Astrocyte of the cerebellum (primary cell): ENCODE data around the gene SPTY2D1.
A peak's percentile ranks its signal among the peaks of the same experiment; 100 is the strongest.

Experiments
- DNase-seq: peaks from one replicate; pipeline ENCODE4 v3.0.0-alpha.2; 2011; ENCODE audit warnings: low read depth
- H3K4me3 ChIP-seq: 2 replicates; pipeline ENCODE4 v1.5.1; 2011; ENCODE audit warnings: mild to moderate bottlenecking, low read depth, low read length, moderate library complexity
- CTCF ChIP-seq: IDR thresholded peaks from 2 replicates; pipeline ENCODE4 v1.5.1; 2012; ENCODE audit warnings: low read length, low read depth, moderate library complexity, mild to moderate bottlenecking; ENCODE audit errors: missing control alignments
- in situ Hi-C: cut with HindIII; loops from 2 replicates; pipeline ENCODE4 v1.10.0; 2017; ENCODE audit warnings: low sequenced_read_pairs

Gene SPTY2D1

DNA sequence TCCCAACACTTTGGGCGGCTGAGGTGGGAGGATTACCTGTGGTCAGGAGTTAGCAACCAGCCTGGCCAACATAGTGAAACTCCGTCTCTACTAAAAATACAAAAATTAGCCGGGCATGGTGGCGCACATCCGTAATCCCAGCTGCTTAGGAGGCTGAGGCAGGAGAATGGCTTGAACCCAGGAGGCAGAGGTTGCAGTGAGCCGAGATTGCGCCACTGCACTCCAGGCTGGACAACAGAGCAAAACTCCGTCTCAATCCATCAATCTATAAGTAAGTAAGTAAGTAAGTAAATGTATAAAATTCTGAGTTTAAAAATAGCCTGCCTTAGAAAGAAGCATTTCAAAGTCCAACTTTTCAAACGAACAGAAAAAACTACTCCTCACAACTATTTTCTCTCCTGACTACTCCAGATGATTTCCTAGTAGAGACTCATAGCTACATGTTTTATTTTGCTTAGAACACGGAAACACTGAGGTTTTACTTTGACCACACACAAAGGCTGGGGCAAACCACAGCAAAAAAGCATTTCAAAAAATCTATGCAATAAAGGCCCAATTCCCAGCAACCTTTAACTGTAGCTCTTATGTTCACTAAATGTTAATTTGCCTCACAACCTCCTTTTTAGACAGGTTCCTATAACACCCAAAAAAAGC, 16.3 kb downstream of the SPTY2D1 start:
- peak; percentile 56 for DNase-seq

DNA sequence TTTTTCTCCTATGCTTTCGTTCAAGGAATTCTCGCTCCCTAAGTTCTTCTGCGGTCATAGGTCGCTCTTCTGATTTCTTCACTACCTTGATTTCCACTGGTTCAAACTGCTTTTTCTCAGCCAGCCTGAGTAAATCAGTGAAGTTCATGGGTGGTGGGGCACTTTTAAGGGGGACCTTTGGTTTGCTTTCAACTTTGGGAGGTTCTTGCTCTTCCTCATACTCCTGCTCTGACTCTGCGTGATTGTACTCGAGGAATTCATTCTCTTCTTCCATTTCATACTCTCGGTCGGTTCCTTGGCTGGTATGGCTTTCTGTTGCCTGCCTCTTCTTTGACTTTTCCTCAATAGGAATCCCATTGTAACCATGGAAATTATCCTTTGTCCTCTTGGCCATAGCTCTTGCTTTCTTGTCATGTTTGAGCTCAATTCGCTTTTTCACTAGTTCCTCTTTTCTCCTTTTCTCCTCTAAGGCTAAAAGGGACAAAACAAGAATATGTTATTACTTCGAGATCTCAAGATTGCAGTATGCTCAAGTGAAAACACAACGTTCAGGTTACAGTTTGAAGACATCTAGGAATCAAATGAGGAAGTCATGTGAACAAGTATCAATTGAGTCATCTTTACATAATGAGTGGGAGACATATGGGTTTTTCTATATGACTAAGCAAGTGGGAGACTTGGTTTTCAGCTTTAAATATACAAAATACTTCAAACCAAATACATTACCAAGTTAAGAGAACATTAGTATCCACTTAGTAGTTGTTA, 18.3 kb downstream of the SPTY2D1 start:
- DNase-seq: no peak
- in situ Hi-C loops: no loop called here
- TF ChIP-seq CTCF: no peak
- no peak overlapping the region for H3K4me3 ChIP-seq

More for the DNA sequence above, 16.3 kb downstream of the SPTY2D1 start:
- no peak overlapping the region for H3K4me3 ChIP-seq
- in situ Hi-C loops: no loop called here
- TF ChIP-seq CTCF: no peak

DNA sequence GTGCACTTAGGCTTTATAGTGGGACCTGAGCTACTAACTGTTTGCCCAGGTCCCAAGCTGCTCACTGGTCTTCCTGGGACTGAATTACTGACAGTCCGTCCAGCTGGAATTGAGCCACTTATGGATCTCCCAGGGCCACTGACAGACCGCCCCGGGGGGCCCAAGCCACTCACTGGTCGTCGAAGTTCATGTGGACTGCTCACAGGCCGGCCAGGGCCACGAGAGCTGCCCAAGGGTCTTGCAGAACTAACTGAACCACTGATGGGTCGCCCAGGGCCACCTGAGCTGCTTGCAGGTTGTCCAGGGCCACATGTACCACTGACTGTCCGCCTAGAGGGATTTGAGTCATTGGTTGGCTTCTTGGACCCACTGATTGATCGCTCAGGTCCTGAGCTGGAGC, 19.5 kb downstream of the SPTY2D1 start:
- TF ChIP-seq CTCF: no peak
- in situ Hi-C loops: no loop called here
- no peak for DNase-seq
- H3K4me3 ChIP-seq: no peak overlapping the region

GRCh38 chr11:18612394-18612793, 21.7 kb downstream of the SPTY2D1 start:
- in situ Hi-C loops: no loop called here
- TF ChIP-seq CTCF: no peak
- no peak for DNase-seq
- H3K4me3 ChIP-seq: no peak overlapping the region

DNA sequence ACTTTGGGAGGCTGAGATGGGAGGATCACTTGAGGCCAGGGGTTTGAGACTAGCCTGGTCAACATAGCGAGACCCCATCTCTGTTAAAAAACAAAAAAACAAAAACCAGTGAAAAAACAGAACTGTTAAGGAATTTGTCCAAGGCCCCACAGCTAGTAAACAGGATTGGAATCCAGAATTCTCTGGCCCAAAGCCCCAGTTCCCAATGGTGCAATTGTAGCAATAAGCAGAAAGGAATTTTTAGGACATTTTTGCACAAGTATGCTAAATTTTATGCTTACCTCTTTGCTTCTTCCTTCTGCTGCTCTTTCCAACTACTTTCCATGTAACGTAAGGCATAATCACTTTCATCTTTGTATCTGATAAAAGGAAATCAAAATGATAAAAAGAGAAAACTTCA, 22.9 kb downstream of the SPTY2D1 start:
- in situ Hi-C loops: no loop called here
- no peak for TF ChIP-seq CTCF

GRCh38 chr11:18608376-18608775, 25.8 kb downstream of the SPTY2D1 start:
- no peak for TF ChIP-seq CTCF
- in situ Hi-C loops: no loop called here
- DNase-seq: no peak
- H3K4me3 ChIP-seq: no peak overlapping the region

More for the DNA sequence above, 22.9 kb downstream of the SPTY2D1 start:
- no peak overlapping the region for H3K4me3 ChIP-seq
- no peak for DNase-seq
